Activated CD8-positive, alpha-beta memory T cell treated with anti-CD3 and anti-CD28 coated beads, Interleukin-2, amount 10 ng/mL, durations not matched to agents 7 days and 5 days (primary cell): ENCODE measurements around the gene MCM9. TPM values are rescaled to one million over a fixed set of nuclear protein-coding genes. Genes with fewer than 3 reads are reported as not detected.
"Not testable (repeated sequence)": the region's sequence is repeated elsewhere in the genome, so short reads cannot be mapped to it uniquely, and the experiment has no call there.

ENCODE experiments used
- ATAC-seq: fragments of 150-1000 bp; cut with Tn5 transposase; one replicate; pipeline ENCODE4 v1.10.0; 2021; ENCODE audit warnings: moderate library complexity
- CTCF ChIA-PET: fragments of 350-600 bp; sonication (Branson Sonifier 250); formaldehyde crosslinking; loops from one replicate; lab custom pipeline; 2021; ENCODE audit warnings: antibody characterized with exemption; lab: Charles Lee
- DNase-seq: peaks from one replicate; pipeline ENCODE4 v3.0.0-alpha.2; 2020
- H3K27ac Mint-ChIP-seq: one replicate; pipeline ENCODE4 v1.8.0; 2021; ENCODE audit warnings: mild to moderate bottlenecking, mixed read lengths
- H3K27me3 Mint-ChIP-seq: one replicate; pipeline ENCODE4 v1.8.0; 2021; ENCODE audit warnings: mixed read lengths
- H3K36me3 Mint-ChIP-seq: one replicate; pipeline ENCODE4 v1.8.0; 2021; ENCODE audit warnings: mild to moderate bottlenecking, mixed read lengths
- H3K4me1 Mint-ChIP-seq: one replicate; pipeline ENCODE4 v1.8.0; 2021; ENCODE audit warnings: mixed read lengths
- H3K4me3 Mint-ChIP-seq: one replicate; pipeline ENCODE4 v1.8.0; 2021; ENCODE audit warnings: mild to moderate bottlenecking, moderate library complexity, mixed read lengths
- H3K9me3 Mint-ChIP-seq: one replicate; pipeline ENCODE4 v1.8.0; 2022; ENCODE audit warnings: low read depth, mixed read lengths
- total RNA-seq, 2 experiments: library from RNA; stranded (reverse); gene quantifications; one replicate each; pipeline ENCODE4 v1.2.3, GENCODE V29; 2021

MCM9 gene
- total RNA-seq, 2 experiments from 2014 or later, result 19.7 to 25.5 TPM

DNA sequence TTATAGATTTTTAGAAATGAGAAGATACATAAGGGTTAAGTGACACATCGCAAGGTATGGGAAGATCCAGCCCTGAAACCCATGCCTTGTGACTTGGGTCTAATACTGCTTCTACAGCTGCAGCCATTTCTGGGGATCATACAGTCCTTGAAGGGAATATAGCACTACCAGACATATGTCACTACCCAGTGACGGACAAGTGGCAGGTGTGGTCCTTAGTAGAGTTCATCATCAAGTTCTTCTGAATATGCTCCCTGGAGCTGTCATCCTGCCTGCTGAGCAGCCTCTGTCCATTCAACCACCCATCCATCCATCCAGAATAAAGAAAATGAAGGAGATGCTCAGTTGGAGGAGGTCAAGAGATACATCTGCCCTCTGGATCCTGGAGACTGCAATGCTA, 159.6 kb downstream of the MCM9 start:
- peaks cover 13% of the 10 kb centered on the region for H3K4me1 Mint-ChIP-seq
- H3K36me3 Mint-ChIP-seq, result no peaks in the 10 kb centered on the region
- H3K9me3 Mint-ChIP-seq, result no peaks in the 10 kb centered on the region
- H3K27ac Mint-ChIP-seq, result no peak overlapping the region
- no peak for DNase-seq
- CTCF ChIA-PET, result interaction anchor here (0.6 to 2.1 kb wide), 10 partner anchors 10 to 840 kb away, joined by 3 to 11 read pairs (median 3); no protein-coding TSS in a partner anchor
- H3K27me3 Mint-ChIP-seq, result peaks cover 6% of the 10 kb centered on the region
- no peak for ATAC-seq
- H3K4me3 Mint-ChIP-seq, result no peak overlapping the region

DNA sequence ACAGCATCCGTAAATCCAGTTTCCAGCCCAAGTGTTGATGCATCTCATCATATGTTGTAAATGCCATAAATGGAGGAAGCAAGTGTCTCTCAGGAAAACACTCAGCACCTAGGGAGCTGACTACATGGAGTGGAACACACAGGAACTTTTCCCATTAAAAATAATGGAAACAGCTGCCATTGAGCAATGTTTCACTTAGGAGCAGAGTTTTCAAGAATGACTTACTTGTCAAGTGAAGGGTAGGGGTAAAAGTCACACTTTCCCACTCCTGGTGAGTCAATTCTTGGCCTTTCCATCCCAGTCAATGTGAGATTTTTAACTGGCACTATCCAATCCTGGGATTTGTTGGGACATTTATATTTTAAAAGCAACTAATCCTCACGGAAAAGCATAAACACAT, 160.4 kb downstream of the MCM9 start:
- no peak overlapping the region for H3K4me3 Mint-ChIP-seq
- no peaks in the 10 kb centered on the region for H3K27me3 Mint-ChIP-seq
- no peak for DNase-seq
- H3K4me1 Mint-ChIP-seq, result peaks cover 14% of the 10 kb centered on the region
- no peaks in the 10 kb centered on the region for H3K9me3 Mint-ChIP-seq
- H3K27ac Mint-ChIP-seq, result no peak overlapping the region
- CTCF ChIA-PET, result interaction anchor here (0.6 to 1.5 kb wide), 4 partner anchors 10 to 48 kb away, joined by 3 to 4 read pairs (median 3); no protein-coding TSS in a partner anchor
- H3K36me3 Mint-ChIP-seq, result no peaks in the 10 kb centered on the region
- no peak for ATAC-seq

DNA sequence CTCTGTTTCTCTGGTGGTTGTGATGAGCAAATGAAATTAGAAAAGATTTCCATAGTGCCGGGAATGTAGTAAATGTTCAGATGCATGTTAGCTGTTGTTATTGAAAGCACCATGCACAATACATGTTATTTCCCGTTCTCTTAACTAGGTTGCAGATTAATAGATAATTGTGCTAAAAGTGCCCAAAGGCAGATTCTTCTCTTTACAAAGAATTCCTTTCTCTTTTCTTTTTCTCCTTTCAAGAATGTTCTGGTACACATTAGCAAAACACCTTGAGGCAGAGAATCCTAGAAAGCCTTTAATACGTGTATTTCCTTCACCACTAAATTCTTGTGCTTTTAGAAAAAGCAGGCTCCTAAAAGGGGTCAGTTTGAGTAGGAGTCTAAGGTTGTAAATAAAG, 162.1 kb downstream of the MCM9 start:
- H3K9me3 Mint-ChIP-seq, result no peaks in the 10 kb centered on the region

DNA sequence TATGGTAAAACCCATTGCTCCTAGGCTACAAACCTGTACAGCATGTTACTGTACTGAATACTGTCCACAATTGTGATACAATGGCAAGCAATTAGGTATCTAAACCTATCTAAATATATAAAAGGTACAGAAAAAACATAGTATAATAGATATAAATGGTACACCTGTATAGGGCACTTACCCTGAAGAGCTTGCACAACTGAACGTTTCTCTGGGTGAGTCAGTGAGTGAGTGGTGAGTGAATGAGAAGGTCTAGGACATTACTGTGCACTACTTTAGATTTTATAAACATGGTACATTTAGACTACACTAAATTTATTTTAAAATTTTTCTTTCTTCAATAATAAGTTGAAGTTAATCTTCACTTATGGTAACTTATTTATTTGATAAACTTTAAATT, 163.7 kb downstream of the MCM9 start:
- no peaks in the 10 kb centered on the region for H3K36me3 Mint-ChIP-seq
- no peak overlapping the region for H3K4me3 Mint-ChIP-seq
- no peaks in the 10 kb centered on the region for H3K9me3 Mint-ChIP-seq
- H3K27ac Mint-ChIP-seq, result no peak overlapping the region
- DNase-seq, result no peak
- peaks cover 18% of the 10 kb centered on the region for H3K4me1 Mint-ChIP-seq
- CTCF ChIA-PET, result interaction anchor here (0.7 to 2.4 kb wide), 5 partner anchors 29 to 328 kb away, joined by 3 to 7 read pairs (median 4); no protein-coding TSS in a partner anchor
- no peak for ATAC-seq
- H3K27me3 Mint-ChIP-seq, result no peaks in the 10 kb centered on the region

More for the DNA sequence above, 162.1 kb downstream of the MCM9 start:
- Mint-ChIP-seq H3K27ac (no peak overlapping the region), H3K4me3 (no peak overlapping the region), H3K36me3 (no peaks in the 10 kb centered on the region), H3K27me3 (no peaks in the 10 kb centered on the region), H3K4me1 (peaks cover 28% of the 10 kb centered on the region)
- no peak for ATAC-seq
- DNase-seq, result no peak
- CTCF ChIA-PET, result interaction anchor here (2.4 kb wide), 1 partner anchor 208 kb away, joined by 6 read pairs; no protein-coding TSS in a partner anchor

DNA sequence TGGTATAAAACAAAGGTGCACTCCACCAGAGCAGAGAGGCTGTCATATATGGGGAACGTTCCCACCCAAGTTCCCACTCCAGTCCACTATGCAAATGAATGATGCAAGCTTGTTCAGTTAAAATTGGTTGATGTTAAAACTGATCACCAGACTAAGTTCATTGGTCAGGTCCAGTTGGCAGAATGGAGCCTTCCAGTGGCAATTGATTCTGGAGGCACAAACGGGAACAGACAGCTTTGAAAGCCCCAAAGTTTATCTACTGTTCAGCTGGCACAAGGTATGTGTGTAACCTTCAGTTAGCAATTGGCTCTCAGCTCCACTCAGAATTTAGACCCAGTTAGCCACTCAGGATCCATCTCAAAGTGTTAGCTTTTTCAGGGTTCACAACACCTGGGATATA, 164.1 kb downstream of the MCM9 start:
- no peaks in the 10 kb centered on the region for H3K27me3 Mint-ChIP-seq
- no peak overlapping the region for H3K4me3 Mint-ChIP-seq
- H3K27ac Mint-ChIP-seq, result no peak overlapping the region
- CTCF ChIA-PET, result interaction anchor here (1.4 to 1.6 kb wide), 3 partner anchors 34 to 206 kb away, joined by 3 to 7 read pairs (median 4); no protein-coding TSS in a partner anchor
- no peaks in the 10 kb centered on the region for H3K36me3 Mint-ChIP-seq
- DNase-seq (no peak), ATAC-seq (no peak)
- peaks cover 18% of the 10 kb centered on the region for H3K4me1 Mint-ChIP-seq
- H3K9me3 Mint-ChIP-seq, result no peaks in the 10 kb centered on the region

DNA sequence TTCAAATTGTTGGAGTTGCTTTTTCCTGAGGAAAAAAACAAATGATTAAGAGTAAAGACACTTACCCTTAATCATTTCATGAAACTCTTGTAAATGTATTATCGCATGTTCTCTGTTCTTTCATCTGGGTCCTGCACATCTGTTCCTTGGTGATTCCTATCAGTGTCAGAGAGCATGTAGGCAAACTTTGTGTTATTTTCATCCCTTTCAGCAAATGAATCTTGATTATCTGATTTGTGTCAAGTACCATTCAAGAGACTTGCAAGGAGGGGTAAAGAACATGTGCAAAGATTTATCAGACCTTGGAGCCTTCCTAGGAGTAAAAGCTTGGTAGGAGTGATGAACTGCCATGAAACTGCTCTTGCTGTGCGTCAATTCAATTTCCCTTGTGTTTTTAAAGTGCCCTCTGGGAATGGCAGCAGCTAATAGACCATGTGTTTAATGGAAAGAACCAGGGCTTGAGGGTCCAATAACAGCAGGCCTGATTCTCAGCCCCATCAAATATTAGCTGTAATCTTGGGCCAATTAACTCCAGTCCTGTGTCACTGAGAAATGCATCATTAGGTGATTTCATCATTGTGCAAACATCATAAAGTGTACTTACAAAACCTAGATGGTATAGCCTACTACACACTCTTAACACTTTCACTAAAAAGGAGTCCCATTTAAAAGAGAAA, 164.7 kb downstream of the MCM9 start:
- CTCF ChIA-PET, result interaction anchor here (1.3 to 1.6 kb wide), 5 partner anchors 8 to 205 kb away, joined by 3 to 7 read pairs (median 4); no protein-coding TSS in a partner anchor
- Mint-ChIP-seq H3K4me3 (no peak overlapping the region), H3K27me3 (no peaks in the 10 kb centered on the region), H3K9me3 (no peaks in the 10 kb centered on the region), H3K4me1 (peaks cover 18% of the 10 kb centered on the region), H3K36me3 (no peaks in the 10 kb centered on the region), H3K27ac (no peak overlapping the region)
- ATAC-seq (no peak), DNase-seq (no peak)

DNA sequence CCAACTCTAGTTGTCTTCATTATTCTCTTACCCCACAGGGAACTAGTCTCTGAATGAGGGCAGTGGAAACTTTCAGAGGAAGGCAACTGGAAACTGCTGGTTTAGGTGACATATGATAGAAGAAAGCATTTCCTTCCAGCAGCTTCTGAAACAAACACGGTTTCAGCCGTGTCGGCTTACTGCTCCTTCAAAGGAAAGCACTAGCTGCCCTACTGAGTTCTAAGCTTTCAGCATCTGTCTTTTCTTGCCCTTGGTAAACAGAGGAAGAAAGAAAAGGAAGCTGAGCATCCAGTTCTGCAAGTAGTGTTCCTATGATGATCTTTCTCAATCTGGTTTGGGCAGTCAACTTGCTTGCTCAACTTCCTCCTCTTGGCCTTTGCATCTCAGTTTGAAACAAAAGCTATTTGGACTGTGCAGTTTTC, 166.0 kb downstream of the MCM9 start:
- Mint-ChIP-seq H3K36me3 (no peaks in the 10 kb centered on the region), H3K9me3 (no peaks in the 10 kb centered on the region), H3K4me3 (no peak overlapping the region), H3K27me3 (no peaks in the 10 kb centered on the region), H3K27ac (peak overlapping the region; percentile 48), H3K4me1 (peaks cover 18% of the 10 kb centered on the region)
- DNase-seq (peak; percentile 41), ATAC-seq (peak; percentile 78)
- CTCF ChIA-PET, result interaction anchor here (0.8 to 1.5 kb wide), 3 partner anchors 9 to 43 kb away, joined by 3 to 4 read pairs (median 3); no protein-coding TSS in a partner anchor

DNA sequence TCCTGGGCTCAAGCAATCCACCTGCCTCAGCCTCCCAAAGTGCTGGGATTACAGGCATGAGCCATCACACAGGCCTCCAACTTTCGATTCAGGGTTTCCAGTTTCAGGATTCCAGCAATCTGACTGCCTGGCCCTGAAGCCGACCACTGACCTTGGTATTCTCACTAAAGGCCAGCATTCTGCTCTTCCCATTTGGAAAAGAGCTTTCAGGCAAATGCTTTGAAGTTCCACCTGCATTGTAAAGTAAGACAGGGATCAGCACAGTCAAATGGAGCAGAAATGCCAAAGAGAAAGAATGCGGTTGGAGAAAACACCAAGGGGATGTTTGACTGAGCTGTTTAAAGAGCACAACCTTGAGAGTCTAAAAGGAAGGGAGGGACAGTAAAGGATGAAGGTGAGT, 166.5 kb downstream of the MCM9 start:
- H3K9me3 Mint-ChIP-seq, result no peaks in the 10 kb centered on the region
- H3K27ac Mint-ChIP-seq, result peak overlapping the region; percentile 48
- no peak for DNase-seq
- H3K4me1 Mint-ChIP-seq, result peaks cover 18% of the 10 kb centered on the region
- no peak for ATAC-seq
- H3K36me3 Mint-ChIP-seq, result no peaks in the 10 kb centered on the region
- CTCF ChIA-PET, result interaction anchor here (0.8 to 1.5 kb wide), 2 partner anchors 12 to 42 kb away, joined by 3 to 4 read pairs; no protein-coding TSS in a partner anchor
- no peaks in the 10 kb centered on the region for H3K27me3 Mint-ChIP-seq
- no peak overlapping the region for H3K4me3 Mint-ChIP-seq

DNA sequence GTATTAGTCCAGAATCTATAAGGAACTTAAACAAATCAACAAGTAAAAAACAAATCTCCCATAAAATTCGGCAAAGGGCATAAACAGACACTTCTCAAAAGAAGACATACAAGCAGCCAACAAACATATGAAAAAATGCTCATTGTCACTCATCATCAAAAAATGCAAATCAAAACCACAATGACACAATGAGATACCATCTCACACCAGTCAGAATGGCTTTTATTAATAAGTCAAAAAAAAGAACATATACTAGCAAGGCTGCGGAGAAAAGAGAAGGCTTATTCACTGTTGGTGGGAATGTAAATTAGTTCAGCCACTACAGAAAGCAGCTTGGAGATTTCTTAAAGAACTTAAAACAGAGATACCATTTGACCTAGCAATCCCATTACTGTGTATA, 169.6 kb downstream of the MCM9 start:
- H3K36me3 Mint-ChIP-seq, ATAC-seq, DNase-seq, H3K9me3 Mint-ChIP-seq, H3K27me3 Mint-ChIP-seq, CTCF ChIA-PET, H3K4me3 Mint-ChIP-seq, H3K27ac Mint-ChIP-seq: not testable (repeated sequence)
- H3K4me1 Mint-ChIP-seq, result peaks cover 18% of the 10 kb centered on the region

DNA sequence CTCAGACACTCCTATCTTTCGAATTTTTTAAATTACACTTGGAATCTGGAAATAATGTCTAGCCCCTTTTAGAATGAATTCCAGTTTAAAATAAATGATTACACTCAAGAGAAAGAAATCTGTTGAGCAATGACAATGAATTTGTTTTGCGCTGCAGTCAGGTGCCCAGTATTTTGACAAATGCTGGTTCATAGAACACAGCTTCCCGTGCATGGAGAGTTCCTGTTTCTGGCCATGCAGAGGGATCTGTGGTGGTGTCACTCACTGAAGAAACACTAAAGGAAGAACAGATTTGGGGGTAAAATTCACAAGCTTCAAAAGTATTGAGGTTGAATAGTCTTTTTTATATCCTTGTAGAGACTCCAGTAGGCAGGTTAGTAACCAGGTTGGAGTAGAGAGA, 170.2 kb downstream of the MCM9 start:
- Mint-ChIP-seq H3K27ac (no peak overlapping the region), H3K9me3 (no peaks in the 10 kb centered on the region), H3K36me3 (no peaks in the 10 kb centered on the region), H3K27me3 (peaks cover 6% of the 10 kb centered on the region), H3K4me3 (no peak overlapping the region), H3K4me1 (peaks cover 16% of the 10 kb centered on the region)
- ATAC-seq (no peak), DNase-seq (no peak)
- CTCF ChIA-PET, result no interaction called here

Other genes with a start within 250 kb of the MCM9 start
- gene ASF1A, start 41.0 kb downstream of the MCM9 start, total RNA-seq, result 10 to 100 TPM; 56.4 to 65.7 TPM
- 1 to 10 TPM; 3.7 to 6.0 TPM for gene FAM184A, start 143.5 kb upstream of the MCM9 start, total RNA-seq